ENCODE results near the gene MYL12A. TPM values are rescaled to one million over a fixed set of nuclear protein-coding genes. Genes with fewer than 3 reads are reported as not detected.

Gene MYL12A
- total and polyA plus RNA-seq, 2 of the 13 experiments (the other 11 are each of a cell fraction or from before 2014, with no cell fraction given): 261 to 277 TPM

- TF ChIP-seq THAP7 (CRISPR knock-in tag; IDR thresholded peaks at IDR 0.05) (0 out of 2 replicates have a peak, but pooled peaks have one; percentile 13), ZNF704 (CRISPR knock-in tag; IDR thresholded peaks at IDR 0.05; ENCODE audit: borderline replicate concordance) (0 out of 2 replicates have a peak, but pooled peaks have one; percentile 50), CTCF (CRISPR knock-in tag; IDR thresholded peaks at IDR 0.05) (no peak), NCOA1 (CRISPR knock-in tag; IDR thresholded peaks at IDR 0.05) (0 out of 2 replicates have a peak, but pooled peaks have one; percentile 15), HMG20A (CRISPR knock-in tag; IDR thresholded peaks at IDR 0.05; ENCODE audit: borderline replicate concordance) (no peak), SALL1 (CRISPR knock-in tag; IDR thresholded peaks at IDR 0.05) (no peak), STAT5B (CRISPR knock-in tag; IDR thresholded peaks at IDR 0.05) (no peak), ZNF879 (CRISPR knock-in tag; IDR thresholded peaks at IDR 0.05) (no peak), EP300 (IDR thresholded peaks at IDR 0.05; ENCODE audit: low read depth in 2 of 2, low read length in 2 of 2) (no peak), EP300 (CRISPR knock-in tag; IDR thresholded peaks at IDR 0.05; ENCODE audit: borderline replicate concordance) (no peak), ARNT (IDR thresholded peaks at IDR 0.05) (no peak), ZFP82 (CRISPR knock-in tag; IDR thresholded peaks at IDR 0.05; ENCODE audit: borderline replicate concordance) (0 out of 2 replicates have a peak, but pooled peaks have one; percentile 20), ZFP1 (CRISPR knock-in tag; IDR thresholded peaks at IDR 0.05) (no peak), SRSF9 (IDR thresholded peaks at IDR 0.05; ENCODE audit: borderline replicate concordance, insufficient read depth, low read depth, low read length, poor library complexity, severe bottlenecking) (no peak), ISX (CRISPR knock-in tag; conservative IDR thresholded peaks at IDR 0.05) (no peak), ZNF225 (CRISPR knock-in tag; IDR thresholded peaks at IDR 0.05) (no peak), ZFP90 (CRISPR knock-in tag; IDR thresholded peaks at IDR 0.05; ENCODE audit: borderline replicate concordance) (no peak), ZNF256 (CRISPR knock-in tag; conservative IDR thresholded peaks at IDR 0.05) (no peak), ARID3A (IDR thresholded peaks at IDR 0.05; ENCODE audit: low read depth, low read length) (no peak), SKIL (CRISPR knock-in tag; IDR thresholded peaks at IDR 0.05; ENCODE audit: borderline replicate concordance) (peak; percentile 27; the same call in 1 of the 2 replicates)
- TF ChIP-seq, protein P1, sequence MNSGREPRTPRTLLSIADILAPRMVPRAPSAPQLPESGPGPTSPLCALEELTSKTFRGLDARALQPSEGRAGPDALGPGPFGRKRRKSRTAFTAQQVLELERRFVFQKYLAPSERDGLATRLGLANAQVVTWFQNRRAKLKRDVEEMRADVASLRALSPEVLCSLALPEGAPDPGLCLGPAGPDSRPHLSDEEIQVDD (CRISPR knock-in tag; IDR thresholded peaks at IDR 0.05; ENCODE audit: borderline replicate concordance): no peak
These were observed 864 bp upstream of the MYL12A start (continued) for GRCh38 chr18:3246635-3247239.
